Esophagus muscularis mucosa (tissue), 3 donors: ENCODE results near the gene MOSPD2.

Experiments
- POLR2A ChIP-seq: fragments of 450-650 bp; IDR thresholded peaks from one replicate; pipeline ENCODE4 v1.6.1; 2017; ENCODE audit warnings: antibody characterized with exemption, moderate library complexity, mild to moderate bottlenecking, low read depth
- POLR2AphosphoS5 ChIP-seq, 2 donors: sonication (generic); formaldehyde crosslinking; IDR thresholded peaks; one replicate each; pipeline ENCODE4 v1.6.1; 2017; ENCODE audit warnings: antibody characterized with exemption in 2 of 2
- TF ChIP-seq, protein P1 (sequence below), 3 experiments: fragments of 200-600 bp in 2 of 3; fragments of 450-650 bp in 1 of 3; sonication (generic) in 2 of 3; IDR thresholded peaks; one replicate each; pipeline ENCODE4 v1.5.1; 2017 to 2019; ENCODE audit warnings: antibody characterized with exemption in 3 of 3, mild to moderate bottlenecking in 2 of 3, moderate library complexity in 1 of 3

DNA sequence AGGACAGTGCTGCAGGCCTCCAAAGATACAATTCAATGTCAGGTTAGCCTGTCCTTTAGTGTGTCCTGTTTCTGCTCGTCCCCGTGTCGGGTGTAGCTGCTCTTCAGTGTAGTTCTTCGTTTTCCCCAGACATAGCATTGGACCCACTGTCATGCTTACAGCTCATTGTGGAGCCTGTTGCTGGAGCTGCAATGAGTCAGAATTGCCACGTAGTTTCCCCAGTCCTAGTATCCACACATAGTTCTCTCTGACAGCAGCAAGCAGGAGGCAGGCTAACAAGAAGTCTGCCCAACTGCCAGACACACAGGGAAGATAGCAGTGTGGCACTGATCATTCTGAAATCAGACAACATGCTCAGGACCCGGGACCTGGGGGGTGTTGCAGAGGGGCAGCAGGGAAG lies 49.2 kb downstream of the MOSPD2 start:
- TF ChIP-seq, protein P1, sequence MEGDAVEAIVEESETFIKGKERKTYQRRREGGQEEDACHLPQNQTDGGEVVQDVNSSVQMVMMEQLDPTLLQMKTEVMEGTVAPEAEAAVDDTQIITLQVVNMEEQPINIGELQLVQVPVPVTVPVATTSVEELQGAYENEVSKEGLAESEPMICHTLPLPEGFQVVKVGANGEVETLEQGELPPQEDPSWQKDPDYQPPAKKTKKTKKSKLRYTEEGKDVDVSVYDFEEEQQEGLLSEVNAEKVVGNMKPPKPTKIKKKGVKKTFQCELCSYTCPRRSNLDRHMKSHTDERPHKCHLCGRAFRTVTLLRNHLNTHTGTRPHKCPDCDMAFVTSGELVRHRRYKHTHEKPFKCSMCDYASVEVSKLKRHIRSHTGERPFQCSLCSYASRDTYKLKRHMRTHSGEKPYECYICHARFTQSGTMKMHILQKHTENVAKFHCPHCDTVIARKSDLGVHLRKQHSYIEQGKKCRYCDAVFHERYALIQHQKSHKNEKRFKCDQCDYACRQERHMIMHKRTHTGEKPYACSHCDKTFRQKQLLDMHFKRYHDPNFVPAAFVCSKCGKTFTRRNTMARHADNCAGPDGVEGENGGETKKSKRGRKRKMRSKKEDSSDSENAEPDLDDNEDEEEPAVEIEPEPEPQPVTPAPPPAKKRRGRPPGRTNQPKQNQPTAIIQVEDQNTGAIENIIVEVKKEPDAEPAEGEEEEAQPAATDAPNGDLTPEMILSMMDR (IDR thresholded peaks at IDR 0.05): no peak
- TF ChIP-seq POLR2A: no peak
- TF ChIP-seq POLR2AphosphoS5 (IDR thresholded peaks at IDR 0.05): no peak
